Activated effector memory CD4-positive, alpha-beta T cell treated with Interleukin-2 at 50 U/mL for 16 hours (primary cell): ENCODE data around the gene ATP6V0A4.
"Not testable (repeated sequence)": the region's sequence is repeated elsewhere in the genome, so short reads cannot be mapped to it uniquely, and the experiment has no call there.

Experiments
- DNase-seq: peaks from one replicate; pipeline ENCODE4 v3.0.0-alpha.2; 2020

Gene ATP6V0A4

DNA sequence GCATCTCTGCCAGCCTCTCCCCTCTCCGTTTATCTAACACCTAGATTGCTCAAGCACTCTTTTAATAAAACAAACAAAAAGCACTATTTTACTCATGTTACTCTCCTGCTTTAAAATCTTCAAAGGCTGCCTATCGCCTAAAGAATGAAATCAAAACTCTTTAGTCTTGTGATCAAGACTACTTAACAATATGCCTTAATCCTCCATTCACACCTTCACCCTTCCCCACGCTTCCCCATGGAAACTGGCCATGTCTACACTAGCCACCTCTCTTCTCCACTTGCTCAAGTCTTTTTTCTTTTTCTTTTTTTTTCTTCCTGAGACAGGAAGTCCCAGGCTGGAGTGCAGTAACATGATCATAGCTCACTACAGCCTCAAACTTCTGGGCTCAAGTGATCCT lies 48.0 kb downstream of the ATP6V0A4 start:
- no peak for DNase-seq

DNA sequence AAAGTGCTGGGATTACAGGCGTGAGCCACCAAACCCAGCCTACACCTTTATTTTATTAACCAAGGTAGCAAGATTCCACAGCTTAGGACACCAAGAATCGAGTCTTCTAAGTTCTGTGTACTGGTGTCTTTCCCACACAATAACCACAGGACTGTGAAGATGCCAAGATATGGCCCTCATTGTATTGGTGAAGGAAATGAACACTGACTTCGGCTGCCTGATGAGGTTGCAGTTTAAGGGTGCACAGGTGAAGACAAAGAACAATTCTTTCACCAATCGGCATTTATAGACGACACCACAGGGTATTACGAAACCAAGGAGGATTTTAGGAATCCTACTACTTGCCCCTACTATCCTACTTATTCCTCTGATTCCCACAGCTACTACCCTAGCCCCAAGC lies 49.3 kb downstream of the ATP6V0A4 start:
- no peak for DNase-seq

DNA sequence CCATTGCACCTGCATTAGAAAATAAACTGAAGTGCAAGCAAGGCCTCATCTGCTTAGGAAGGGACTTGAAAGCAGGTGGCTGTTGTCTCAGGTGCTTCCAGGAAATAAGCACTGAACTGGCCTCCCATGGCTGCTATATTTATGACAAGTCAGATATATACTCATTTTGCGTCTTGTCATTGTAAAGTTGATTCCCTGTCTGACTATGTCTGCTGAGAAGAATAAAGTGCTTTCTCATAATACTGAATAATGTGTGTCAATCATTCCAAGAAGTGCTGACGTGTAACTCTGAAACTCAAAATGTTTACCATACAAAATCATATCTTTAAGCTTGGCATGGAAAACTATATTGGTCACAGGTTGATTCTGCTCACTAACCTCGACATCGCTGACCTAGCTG lies 51.9 kb downstream of the ATP6V0A4 start:
- DNase-seq: no peak

DNA sequence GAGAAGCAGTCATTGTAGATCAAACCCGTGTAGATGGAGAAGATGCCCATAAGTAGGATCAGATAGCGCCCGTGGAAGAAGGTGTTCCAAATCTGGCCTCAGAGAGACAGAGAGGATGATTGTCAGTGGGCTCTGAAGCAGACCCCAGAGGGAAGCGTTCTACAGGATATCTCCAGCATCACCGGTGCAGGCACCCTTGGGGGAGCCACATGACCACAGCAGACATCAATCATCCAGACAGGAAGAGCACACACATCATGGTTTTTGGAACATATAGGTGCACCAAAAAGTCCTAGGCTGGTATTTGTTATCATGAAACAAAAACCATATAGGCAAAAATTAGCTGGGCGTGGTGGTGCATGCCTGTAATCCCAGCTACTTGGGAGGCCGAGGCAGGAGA lies 52.8 kb downstream of the ATP6V0A4 start:
- DNase-seq: no peak

DNA sequence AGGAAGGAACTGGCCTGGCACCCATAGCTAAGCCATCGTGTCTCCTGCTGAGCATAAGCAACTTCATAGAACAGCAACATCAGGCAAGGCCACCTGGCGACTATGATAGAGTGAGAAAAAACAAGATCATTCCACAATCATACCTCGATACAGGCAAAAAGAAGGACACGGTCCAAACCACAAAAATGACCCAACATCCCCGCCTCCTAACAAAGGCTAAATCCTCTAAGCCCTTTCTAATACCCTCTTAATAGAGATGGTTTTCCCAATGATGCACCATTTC lies 56.6 kb downstream of the ATP6V0A4 start:
- no peak for DNase-seq

DNA sequence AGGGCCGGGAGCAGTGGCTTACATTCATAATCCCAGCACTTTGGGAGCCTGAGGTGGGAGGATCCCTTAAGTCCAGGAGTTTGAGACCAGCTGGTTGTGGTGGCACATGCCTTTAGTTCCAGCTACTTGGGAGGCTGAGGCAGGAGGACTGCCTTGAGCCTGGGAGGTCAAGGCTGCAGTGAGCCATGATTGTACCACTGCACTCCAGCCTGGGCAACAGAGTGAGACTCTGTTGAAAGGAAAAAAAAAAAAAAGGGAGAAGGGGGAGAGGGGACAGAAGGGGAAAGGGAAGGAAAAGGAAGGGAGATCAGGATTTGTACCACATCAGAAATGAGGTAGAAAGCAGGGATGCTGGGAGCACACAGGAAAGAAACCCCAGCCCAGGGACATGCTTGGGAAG lies 58.1 kb downstream of the ATP6V0A4 start:
- no peak for DNase-seq

DNA sequence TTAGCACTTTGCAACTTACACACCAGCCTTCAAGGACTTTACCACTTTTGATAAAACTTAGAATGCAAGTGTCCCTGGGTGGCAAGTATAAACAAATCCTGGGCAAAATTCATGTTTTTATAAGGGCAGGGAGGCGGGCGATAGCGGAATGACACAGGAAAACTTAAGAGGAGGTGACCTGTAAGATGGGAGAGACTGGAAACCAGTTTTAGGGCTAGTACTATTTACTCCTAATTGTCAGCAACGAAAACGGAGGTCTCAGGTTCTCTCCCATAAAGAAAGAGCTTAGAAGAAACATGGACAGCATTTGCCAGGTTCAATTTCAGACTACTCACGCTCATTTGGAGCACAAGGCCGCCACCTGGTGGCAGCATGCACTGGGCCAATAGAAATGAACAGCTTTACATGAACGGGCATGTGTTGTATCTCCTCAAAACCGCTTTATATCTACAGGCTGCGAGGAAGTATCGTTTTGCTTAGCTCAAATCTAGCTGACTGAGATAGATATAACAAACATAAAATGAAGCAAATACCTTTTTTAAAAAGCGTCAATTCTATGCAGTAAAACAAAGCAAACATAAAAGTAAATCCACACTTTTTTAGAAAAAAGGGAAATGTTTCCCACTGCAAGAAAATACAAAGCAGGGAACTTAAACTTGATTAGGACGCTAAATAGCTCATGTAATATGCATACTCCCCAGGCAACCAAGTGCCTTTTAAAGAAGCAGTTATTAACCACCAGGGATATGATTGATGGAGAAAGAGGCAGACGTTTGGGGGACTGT lies 59.3 kb downstream of the ATP6V0A4 start:
- peak; percentile 70 for DNase-seq

DNA sequence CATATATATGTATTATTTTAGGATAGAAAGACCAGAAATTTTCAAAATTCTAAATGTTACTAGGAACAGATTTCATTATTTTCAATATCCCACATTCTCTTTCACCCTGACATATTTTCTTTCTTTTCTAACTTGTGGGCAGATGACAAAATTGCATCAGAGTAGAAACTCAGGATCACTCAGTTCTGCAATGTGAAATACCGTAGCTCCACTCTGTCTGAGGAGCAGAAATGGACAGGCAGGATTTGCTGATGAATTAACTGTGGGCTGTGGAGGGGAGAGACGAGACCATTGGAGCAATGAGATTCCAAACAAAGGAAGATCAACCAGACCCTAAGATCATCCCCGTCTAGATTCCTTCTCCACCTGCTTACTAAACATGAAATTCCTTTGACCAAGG lies 59.9 kb downstream of the ATP6V0A4 start:
- no peak for DNase-seq

DNA sequence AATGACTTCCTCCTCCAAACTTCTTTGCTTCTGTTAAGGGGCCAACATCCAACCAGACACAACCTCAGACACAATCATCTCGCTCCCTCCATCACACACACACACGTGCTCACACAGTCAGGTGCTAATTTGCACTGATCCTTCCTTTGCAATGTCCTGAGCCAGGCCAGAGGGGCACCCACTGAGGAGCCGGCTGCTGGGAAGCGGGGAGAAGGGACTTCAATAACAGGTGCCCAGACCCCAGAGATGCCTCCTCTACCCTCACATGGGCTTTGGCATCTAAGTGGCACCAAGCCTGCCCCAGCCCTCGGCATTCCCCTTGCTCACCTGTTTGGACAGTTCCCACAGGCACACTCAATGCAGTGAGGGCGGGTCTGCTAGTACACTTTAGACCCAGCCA lies 62.6 kb downstream of the ATP6V0A4 start:
- DNase-seq: no peak

DNA sequence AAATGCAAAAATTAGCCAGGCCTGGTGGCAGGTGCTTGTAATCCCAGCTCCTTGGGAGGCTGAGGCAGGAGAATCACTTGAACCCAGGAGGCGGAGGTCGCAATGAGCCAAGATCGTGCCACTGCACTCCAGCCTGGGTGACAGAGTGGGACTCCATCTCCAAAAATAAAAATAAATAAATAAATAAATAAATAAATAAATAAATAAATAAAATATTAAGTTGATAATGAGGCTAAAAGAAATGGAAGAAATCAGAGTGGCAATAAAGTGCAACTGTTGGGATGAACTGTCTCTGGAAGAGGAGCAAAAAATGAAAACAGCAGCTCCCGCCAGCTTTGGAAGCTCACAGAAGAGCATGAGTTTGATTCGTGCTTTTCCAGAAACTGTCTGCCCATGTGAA lies 66.3 kb downstream of the ATP6V0A4 start:
- not testable (repeated sequence) for DNase-seq

DNA sequence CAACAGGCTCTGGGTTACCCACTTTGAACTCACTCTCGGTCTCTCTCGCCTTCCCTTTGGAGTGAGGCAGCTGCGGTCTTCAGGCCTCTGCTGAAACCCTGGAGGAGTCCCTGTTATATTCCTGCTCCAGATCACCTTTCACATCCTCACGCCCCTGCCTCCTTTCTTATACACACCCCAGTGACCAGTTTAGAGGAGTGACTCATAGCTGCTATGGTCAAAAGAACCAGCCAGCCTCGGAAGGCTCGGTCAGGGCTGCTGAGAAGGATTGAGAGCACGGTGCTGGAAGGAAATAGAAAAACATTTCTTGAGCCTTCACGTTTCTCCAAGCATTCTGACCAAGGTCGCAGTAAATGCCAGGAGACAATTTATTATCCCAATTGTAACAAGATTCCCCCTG lies 68.6 kb downstream of the ATP6V0A4 start:
- DNase-seq: no peak

DNA sequence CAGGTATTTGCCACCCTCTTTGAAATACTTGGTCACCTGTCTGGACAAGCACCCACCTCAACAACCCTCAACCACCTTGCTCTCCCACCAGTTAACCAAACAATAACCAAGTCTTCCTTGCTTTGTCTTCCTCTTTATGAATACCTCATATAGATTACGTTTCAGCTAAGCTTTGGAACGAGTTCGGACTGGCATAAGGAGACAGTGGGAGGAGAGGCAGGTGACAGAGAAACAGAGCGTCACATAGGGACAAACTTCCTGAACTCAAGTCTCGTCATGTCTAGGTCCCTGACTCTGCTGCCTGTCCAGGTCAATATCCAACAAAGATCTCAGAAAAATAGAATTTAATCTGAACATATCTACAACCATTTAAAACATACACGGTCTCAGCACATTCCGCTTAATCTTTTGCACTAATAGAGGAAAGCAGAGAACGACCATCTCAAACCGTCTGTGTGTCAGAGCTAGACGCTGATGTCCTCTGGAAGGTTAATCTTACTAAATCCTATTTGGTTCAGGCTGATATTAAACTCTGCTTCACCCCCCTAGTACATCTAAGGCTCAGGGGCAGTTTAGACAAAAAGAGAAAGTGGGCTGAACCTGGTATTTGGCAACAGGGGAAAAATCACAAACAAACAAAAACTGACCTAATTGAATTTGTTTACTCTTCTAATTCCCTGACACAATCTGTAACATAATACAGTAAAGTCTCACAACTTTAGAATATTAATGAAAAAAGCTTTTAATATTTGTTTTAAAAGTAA lies 70.5 kb downstream of the ATP6V0A4 start:
- no peak for DNase-seq

DNA sequence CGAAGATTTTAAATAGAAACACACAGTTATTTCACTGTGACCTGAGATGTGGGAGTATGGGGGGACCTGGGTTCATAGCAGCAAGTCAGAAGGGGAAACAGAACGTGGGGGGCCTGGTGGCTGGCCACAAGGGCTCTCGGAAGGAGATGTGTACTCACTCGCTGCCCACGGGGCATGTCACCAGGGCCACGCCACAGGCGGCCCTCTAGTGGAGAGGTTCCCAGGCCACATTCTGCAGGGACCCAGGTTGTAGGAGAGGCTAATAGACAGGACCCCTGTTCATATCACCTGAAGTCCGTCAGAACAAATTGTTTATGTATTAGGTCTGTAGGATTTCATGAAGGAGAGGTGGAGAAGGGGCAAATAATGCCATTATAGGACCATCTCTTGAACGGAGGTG lies 71.7 kb downstream of the ATP6V0A4 start:
- DNase-seq: no peak

DNA sequence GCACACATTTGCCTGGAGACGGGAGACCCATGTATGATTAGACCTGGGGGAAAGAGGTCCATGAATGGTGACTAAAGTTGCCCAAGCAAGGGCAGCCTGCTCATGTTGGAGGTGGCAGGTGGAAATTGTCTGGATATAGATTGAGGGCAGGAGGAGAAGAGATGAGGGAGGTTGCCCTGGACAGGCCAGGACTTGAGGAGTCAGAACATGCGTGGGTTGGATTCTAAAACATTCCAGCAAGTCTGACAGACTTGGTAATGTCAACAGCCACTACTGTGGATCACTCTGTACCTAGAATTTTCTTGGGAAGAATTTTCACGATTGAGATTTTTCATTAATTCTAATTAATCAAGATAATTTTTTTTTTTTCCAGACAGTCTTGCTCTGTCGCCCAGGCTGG lies 77.7 kb downstream of the ATP6V0A4 start:
- no peak for DNase-seq

DNA sequence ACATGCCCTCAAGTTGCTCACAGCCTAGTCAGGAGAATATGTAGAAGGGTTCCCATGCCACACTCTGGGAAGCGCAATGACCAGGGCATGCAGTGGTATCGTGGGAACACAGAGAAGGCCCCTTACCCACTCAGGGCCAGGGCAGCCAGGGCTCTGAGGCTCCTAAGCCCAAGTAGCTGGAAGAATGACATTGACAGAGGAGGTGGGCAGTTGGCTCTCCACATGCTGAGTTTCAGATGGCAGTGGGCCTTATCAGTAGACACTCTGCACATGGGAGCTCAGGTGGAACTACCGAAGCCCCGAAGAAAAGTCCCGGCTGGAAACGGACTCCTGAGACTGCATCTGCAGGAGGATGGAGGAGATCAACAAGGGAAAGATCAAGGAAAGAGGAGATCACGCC lies 81.1 kb downstream of the ATP6V0A4 start:
- no peak for DNase-seq

DNA sequence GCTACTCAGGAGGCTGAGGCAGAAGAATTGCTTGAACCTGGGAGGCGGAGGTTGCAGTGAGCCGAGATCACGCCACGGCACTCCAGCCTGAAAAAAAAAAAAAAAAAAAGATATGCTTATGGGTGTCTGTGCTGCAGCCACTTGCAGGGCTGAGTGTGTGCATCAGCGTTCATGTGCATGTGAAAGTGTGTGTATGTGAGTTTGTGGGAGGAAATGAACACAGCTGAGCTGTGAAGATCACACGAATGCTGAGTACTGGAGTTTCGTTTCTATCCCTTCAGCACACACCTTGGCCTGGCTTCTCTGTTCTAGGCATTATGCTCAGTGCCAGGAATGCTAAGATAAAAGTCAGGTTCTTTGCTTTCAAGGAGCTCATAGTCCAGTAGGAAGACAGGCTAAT lies 84.8 kb downstream of the ATP6V0A4 start:
- DNase-seq: no peak

DNA sequence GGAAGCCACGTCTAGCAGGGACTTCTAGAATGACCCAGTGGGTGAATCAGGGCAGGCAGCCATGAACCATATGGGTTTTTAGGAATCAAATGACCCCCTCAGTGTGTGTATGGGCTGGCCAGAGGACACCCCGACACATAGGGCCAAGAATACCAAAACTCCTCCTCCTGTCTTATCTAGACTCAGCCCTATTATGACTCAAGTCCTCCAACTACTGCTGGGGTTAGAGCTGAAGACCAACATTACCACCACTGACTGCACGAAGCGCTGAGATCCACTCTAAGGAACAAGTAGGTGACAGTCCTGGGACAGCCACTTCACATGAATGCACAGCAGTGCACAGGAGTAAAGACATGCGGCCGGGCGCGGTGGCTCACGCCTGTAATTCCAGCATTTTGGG lies 85.3 kb downstream of the ATP6V0A4 start:
- DNase-seq: no peak

DNA sequence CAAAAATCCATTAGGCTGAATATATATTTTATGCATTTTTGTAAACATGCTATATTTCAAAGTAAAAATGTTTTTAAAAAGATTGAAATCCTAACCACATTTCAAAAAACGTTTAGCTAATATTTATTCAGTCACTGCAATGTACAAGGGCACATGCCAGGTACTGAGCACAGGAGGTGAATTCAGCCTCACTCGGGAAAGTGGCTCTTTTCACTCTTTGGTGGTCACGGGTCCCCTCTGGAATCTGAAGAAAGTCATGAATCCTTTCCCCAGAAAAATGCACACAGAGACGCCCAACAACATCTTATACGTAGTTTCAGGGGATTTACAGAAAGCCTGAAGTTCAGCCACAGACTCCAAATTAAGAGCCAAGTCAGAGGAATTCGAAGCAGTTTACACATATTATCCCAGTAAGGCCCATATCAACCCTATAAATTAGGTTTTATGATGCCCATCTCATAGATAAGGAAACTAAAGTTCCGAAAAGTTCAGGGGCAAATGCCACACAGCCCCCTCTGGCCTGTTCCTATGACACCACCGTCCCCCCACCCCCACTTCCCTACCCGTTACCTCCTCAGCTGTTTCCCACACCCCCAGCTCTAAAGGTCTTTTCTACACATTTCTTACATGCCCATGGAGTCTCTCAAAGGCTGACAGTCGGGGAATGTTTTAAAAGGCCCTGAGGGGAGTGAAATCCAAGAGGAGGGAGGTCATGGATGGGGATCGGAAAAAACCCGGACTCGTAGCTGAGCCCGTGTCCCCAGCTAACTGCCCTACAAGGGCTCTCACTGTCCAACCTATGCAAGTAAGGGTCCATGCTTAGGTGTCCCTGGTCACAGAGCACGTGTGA lies 87.2 kb downstream of the ATP6V0A4 start:
- DNase-seq: no peak

DNA sequence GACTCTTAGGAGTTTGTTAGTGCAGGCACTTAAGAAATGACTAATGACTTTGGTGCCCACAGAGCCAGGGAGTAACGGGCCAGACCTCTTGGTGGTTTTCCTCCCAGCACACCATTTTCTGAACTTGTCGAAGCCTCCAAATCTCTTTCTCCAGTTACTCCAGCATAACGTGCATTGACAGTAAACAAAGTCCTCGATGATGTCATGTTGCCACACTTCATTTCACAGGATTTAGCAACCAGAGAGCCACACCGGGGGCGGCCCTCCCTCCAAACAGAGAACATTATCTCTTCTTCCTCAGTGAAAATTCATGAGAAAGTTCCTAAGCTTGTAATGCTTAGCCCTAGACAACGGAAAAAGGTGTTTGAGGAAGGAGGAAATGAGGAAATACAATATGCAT lies 92.8 kb downstream of the ATP6V0A4 start:
- DNase-seq: no peak

DNA sequence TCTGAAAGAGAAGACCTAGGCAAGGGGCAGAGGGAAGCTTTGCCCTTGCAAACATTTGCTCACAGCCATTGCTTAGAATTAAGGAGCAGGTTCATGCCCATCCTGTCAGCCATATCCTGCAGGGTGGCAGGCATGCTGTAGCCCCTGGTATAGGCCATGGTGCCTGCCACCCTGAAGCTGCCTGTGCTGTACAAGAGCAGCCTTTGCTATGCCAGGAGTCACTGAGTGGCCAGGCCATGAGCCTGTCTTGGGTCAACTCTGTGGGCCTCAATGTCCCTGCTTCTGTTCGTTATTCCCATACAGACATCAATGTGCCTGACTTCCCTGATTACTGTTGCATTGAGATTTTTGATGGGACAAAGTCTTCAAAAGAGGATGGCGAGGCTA lies 96.5 kb downstream of the ATP6V0A4 start:
- no peak for DNase-seq

DNA sequence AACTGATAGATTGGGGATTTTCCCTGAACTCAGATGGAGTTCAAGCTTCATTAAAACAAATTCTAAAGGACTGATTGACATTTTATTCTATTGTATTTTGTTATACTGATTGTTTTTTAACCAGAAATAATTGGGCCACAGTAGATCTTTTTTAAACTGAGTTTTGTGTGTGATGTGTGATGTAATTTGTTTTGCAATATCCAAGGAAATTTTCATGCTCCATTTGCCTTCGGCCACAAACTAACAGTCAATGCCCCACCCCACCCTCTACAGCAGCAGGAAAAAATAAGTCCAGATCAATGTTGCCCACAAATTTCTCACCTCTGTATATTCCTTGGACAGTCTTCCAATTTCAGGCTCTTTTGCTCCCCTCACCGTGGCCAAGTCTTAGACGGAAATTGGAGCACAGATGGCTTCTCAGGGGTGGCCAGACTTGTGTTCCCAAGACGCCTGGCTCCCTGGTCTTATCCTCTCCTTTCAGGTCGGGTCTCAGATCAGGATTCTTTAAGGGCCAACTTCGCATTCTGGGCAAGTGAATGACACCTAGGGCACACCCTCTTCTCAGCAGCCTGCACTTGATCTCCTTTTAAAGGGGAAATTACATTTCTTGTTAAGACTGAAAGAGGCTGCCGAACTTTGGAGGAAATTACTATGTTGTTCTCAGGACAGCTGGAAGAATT lies 97.0 kb downstream of the ATP6V0A4 start, which contains the start of gene SVOPL:
Gene SVOPL (minus strand): TSS at position 506 of the 680 bp plus-strand sequence. CDS start 22,317 bp downstream, outside the sequence.
- DNase-seq: no peak

DNA sequence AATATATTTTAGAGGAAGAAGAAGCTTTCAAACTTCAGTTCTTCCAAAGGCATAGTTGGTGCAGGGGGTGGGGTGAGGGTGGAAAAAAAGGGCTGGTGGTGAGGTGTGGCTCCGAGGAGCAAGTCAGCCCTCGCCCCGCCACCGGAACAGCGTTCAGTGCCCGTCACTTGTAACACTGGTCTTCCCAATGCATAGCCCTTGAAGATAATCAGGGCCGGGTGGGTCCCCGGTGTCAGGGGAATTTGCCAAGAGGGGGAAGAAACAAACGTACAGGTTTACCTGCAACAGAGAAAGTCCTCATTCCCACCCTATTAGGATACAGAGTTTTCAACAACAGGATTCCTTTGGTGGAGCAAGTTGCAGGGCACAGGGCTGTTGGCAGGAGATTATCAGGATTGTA lies 98.3 kb downstream of the ATP6V0A4 start:
- no peak for DNase-seq

DNA sequence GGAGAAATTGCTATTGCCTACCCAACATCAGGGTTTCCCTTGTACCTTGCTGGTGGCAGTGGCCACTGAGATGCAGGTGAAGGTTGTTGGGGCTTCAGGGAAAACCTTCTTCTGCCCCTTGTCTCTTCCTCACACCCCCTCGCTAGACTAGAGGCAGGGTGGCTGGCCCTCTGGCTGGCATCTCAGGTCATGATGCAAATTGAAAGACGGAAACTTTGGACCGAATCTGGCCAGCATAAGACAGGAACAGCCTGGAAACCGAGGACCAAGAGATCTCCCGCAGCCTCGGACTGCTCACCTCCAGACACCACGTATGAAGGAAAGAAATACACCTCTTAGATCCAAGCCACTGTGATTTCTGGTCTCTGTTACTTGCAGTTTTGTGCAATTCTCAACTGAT lies 99.7 kb downstream of the ATP6V0A4 start:
- no peak for DNase-seq
